Measurements from ENCODE around the gene TPPP2. TPM values are rescaled to one million over a fixed set of nuclear protein-coding genes. Genes with fewer than 3 reads are reported as not detected.

The TPPP2 gene
- total and polyA plus RNA-seq, 9 of the 15 experiments (the other 6 are each of a cell fraction or from before 2014, with no cell fraction given), result 0.18 TPM; not detected in 8

- TF ChIP-seq EHMT2 (IDR thresholded peaks at IDR 0.05) (no peak), MED1 (CRISPR knock-in tag; IDR thresholded peaks at IDR 0.05; ENCODE audit: borderline replicate concordance) (no peak), ZNF217 (CRISPR knock-in tag; IDR thresholded peaks at IDR 0.05) (no peak), HBP1 (CRISPR knock-in tag; IDR thresholded peaks at IDR 0.05) (no peak), TRIM25 (IDR thresholded peaks at IDR 0.05; ENCODE audit: borderline replicate concordance) (no peak), ZMIZ1 (IDR thresholded peaks at IDR 0.05; ENCODE audit: low read depth in 2 of 2, low read length in 2 of 2) (no peak), FOXM1 (IDR thresholded peaks at IDR 0.05; ENCODE audit: low read depth) (no peak), FOXM1 (CRISPR knock-in tag; IDR thresholded peaks at IDR 0.05; ENCODE audit: low read depth) (no peak), ETS1 (conservative IDR thresholded peaks at IDR 0.05; ENCODE audit: control insufficient read depth, low read depth, low read length) (no peak), FOXP4 (CRISPR knock-in tag; IDR thresholded peaks at IDR 0.05; ENCODE audit: borderline replicate concordance) (no peak)
Observed at GRCh38 chr14:21053184-21054122, 23.4 kb downstream of the TPPP2 start (continued).

All from K562 (cell line).